ENCODE data around the gene TMEM31. TPM values are rescaled to one million over a fixed set of nuclear protein-coding genes. Genes with fewer than 3 reads are reported as not detected.
A peak's percentile ranks its signal among the peaks of the same experiment; 100 is the strongest.

TMEM31 gene
- total and polyA plus RNA-seq, 7 donors = not detected

DNA sequence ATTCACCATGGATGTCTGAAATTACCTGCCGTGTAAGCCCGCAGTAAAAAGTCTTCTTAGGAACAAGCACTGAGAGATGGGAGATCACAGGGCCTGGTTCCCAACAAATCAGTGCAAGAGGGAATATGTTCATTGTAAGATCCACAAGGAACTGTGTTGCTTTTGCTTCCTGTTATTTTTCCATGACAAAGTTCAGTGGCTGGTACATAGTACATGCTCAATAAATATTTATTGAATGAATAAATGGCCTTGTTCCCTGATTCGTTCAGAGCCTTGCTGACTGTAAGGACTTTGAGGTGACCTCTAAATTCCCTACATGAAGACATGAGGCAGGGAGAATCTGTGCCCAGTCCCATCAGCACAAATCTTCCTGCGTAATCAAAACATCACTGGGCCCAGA, 7.4 kb downstream of the TMEM31 start:
- 74 to 89% methylated on average over 4 of the region's 4 CpGs for WGBS, 2 donors
- intact Hi-C loops (cut with DNase I) = loop anchor here (10.0 kb wide), 1 partner anchor 57 kb away; the partner anchor contains the start of gene PLP1

DNA sequence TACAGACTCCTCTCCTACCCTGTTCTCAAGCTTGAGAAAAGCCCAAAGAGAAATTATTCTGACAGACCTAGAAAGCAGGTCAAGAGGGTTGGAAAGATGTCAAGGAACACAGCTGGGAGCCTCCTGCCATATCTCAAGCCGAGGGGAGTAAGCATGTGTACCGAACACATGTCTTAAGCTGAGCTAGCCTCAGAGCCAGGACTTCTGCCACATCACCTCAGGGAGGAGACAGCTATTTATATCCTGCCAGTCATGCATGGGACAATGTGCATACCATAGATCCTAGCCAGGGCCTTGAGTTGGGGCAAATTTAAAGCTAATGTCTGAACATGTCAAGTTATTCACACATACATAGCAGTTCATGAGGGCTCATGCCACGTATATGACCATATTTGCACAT, 11.8 kb downstream of the TMEM31 start:
- no peak overlapping the region for H3K27ac ChIP-seq
- TF ChIP-seq POLR2AphosphoS5 (IDR thresholded peaks at IDR 0.05) = peak in 3 of 4 donors; percentile 28 to 61 (median 33)
- TF ChIP-seq, protein P1, sequence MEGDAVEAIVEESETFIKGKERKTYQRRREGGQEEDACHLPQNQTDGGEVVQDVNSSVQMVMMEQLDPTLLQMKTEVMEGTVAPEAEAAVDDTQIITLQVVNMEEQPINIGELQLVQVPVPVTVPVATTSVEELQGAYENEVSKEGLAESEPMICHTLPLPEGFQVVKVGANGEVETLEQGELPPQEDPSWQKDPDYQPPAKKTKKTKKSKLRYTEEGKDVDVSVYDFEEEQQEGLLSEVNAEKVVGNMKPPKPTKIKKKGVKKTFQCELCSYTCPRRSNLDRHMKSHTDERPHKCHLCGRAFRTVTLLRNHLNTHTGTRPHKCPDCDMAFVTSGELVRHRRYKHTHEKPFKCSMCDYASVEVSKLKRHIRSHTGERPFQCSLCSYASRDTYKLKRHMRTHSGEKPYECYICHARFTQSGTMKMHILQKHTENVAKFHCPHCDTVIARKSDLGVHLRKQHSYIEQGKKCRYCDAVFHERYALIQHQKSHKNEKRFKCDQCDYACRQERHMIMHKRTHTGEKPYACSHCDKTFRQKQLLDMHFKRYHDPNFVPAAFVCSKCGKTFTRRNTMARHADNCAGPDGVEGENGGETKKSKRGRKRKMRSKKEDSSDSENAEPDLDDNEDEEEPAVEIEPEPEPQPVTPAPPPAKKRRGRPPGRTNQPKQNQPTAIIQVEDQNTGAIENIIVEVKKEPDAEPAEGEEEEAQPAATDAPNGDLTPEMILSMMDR (IDR thresholded peaks at IDR 0.05) = no peak
- H3K27me3 ChIP-seq = no peaks in the 10 kb centered on the region
- no peaks in the 10 kb centered on the region for H3K4me1 ChIP-seq
- 81 to 89% methylated on average over 3 of the region's 3 CpGs for WGBS, 2 donors
- no peaks in the 10 kb centered on the region for H3K9me3 ChIP-seq
- no peaks in the 10 kb centered on the region for H3K36me3 ChIP-seq
- no peak overlapping the region for H3K4me3 ChIP-seq
- DNase-seq = no peak
- intact Hi-C loops (cut with DNase I) = no loop called here

More for the DNA sequence above, 7.4 kb downstream of the TMEM31 start:
- no peak for DNase-seq
- no peak for TF ChIP-seq POLR2A (IDR thresholded peaks at IDR 0.05)
- no peak for TF ChIP-seq EP300 (IDR thresholded peaks at IDR 0.05)
- TF ChIP-seq, protein P1 (IDR thresholded peaks at IDR 0.05) = no peak
- no peak for TF ChIP-seq POLR2AphosphoS5 (IDR thresholded peaks at IDR 0.05)
- H3K27me3 ChIP-seq = no peaks in the 10 kb centered on the region
- H3K4me1 ChIP-seq = peaks cover 0 to 9% (median 9%) of the 10 kb centered on the region in 4 donors
- H3K36me3 ChIP-seq = no peaks in the 10 kb centered on the region
- no peak overlapping the region for H3K4me3 ChIP-seq
- H3K27ac ChIP-seq = peak overlapping the region in 1 of 4 donors; percentile 70
- H3K9me3 ChIP-seq = no peaks in the 10 kb centered on the region

DNA sequence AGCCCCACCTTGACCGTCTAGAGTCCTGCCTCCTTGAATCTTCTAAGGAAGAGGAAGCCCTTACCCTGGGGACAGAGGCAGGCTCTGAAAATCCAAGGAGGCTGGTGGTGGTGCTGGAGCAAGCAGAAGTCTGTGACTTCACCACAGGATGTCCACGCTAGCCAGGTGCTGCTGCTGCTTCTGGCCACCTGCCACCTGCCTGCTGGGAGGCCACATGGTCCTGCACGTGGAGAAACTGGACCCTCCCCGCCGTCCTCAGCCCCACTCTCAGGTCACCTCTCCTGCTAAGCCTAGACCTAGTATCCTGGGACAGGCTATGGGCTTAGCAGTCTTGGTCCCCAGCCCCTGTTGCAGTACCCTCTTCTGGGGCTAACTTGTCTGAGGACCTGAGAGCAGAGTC, 15.8 kb downstream of the TMEM31 start:
- no peak for DNase-seq
- H3K27ac ChIP-seq = no peak overlapping the region
- peaks cover 0 to 2% (median 0%) of the 10 kb centered on the region in 3 donors for H3K27me3 ChIP-seq
- H3K9me3 ChIP-seq = no peaks in the 10 kb centered on the region
- no peaks in the 10 kb centered on the region for H3K36me3 ChIP-seq
- TF ChIP-seq, protein P1 (IDR thresholded peaks at IDR 0.05) = no peak
- TF ChIP-seq POLR2AphosphoS5 (IDR thresholded peaks at IDR 0.05) (no peak), EP300 (IDR thresholded peaks at IDR 0.05) (no peak), POLR2A (IDR thresholded peaks at IDR 0.05) (no peak)
- no peaks in the 10 kb centered on the region for H3K4me1 ChIP-seq
- intact Hi-C loops (cut with DNase I) = no loop called here
- H3K4me3 ChIP-seq = no peak overlapping the region
- 63 to 68% methylated on average over 5 of the region's 5 CpGs for WGBS, 2 donors

DNA sequence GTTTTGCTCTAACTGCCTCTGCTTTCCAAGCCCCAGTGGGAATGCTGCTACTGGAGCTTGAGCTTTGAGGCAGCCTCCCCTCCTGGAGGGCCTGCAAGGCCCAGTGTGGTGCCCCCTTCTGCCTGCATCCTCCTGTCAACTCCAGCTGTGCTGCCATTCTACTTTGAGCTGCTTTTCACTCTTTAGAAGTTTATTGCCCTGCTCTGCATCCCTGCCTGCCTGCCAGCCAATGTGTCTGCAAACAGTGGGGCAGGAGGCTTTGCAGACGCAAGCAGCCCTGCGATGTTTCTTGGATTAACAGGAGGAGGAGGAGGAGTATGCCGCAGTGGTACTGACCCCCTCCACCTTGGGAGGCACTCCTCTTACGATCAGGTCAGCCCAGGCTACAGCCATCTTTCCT, 16.4 kb downstream of the TMEM31 start:
- intact Hi-C loops (cut with DNase I) = no loop called here
- no peak for TF ChIP-seq POLR2A (IDR thresholded peaks at IDR 0.05)
- TF ChIP-seq POLR2AphosphoS5 (IDR thresholded peaks at IDR 0.05) = no peak
- no peak for TF ChIP-seq EP300 (IDR thresholded peaks at IDR 0.05)
- TF ChIP-seq, protein P1 (IDR thresholded peaks at IDR 0.05) = no peak
- DNase-seq = no peak
- H3K36me3 ChIP-seq = no peaks in the 10 kb centered on the region
- no peaks in the 10 kb centered on the region for H3K4me1 ChIP-seq
- H3K4me3 ChIP-seq = no peak overlapping the region
- no peak overlapping the region for H3K27ac ChIP-seq
- WGBS, 2 donors = 80 to 94% methylated on average over 4 of the region's 4 CpGs
- H3K9me3 ChIP-seq = no peaks in the 10 kb centered on the region
- peaks cover 0 to 2% (median 0%) of the 10 kb centered on the region in 3 donors for H3K27me3 ChIP-seq

DNA sequence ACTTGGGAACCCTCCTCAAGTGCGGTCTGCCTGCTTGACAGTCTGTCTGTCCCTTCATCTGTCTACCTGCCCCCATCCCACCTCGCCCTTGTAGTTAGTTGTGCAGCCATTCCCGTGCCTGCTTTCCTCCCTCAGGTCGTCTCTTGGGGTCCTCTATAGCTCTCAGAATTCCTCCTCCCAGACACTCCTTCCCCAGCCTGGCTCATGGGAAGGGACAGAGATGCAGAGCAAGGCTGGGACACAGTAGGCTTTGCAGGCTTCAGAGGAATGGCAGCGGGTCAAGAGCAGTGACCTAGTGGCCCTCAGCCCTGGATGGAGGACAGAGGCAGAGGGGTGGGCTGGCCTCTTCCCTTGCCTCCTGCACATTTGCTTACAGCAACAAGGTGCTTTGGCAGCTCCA, 18.3 kb downstream of the TMEM31 start:
- intact Hi-C loops (cut with DNase I) = no loop called here
- TF ChIP-seq, protein P1 (IDR thresholded peaks at IDR 0.05) = no peak
- no peak for TF ChIP-seq POLR2AphosphoS5 (IDR thresholded peaks at IDR 0.05)
- TF ChIP-seq EP300 (IDR thresholded peaks at IDR 0.05) = no peak
- no peak for TF ChIP-seq POLR2A (IDR thresholded peaks at IDR 0.05)
- H3K4me3 ChIP-seq = no peak overlapping the region
- 66% methylated on average over 5 of the region's 5 CpGs for WGBS, 2 donors
- H3K27ac ChIP-seq = no peak overlapping the region
- H3K4me1 ChIP-seq = no peaks in the 10 kb centered on the region
- H3K36me3 ChIP-seq = no peaks in the 10 kb centered on the region
- H3K27me3 ChIP-seq = peaks cover 0 to 2% (median 0%) of the 10 kb centered on the region in 3 donors
- DNase-seq = no peak
- H3K9me3 ChIP-seq = no peaks in the 10 kb centered on the region

Data from sigmoid colon (tissue), 7 donors.